Measurements from ENCODE around the gene C12orf75. TPM values are rescaled to one million over a fixed set of nuclear protein-coding genes. Genes with fewer than 3 reads are reported as not detected.

C12orf75 gene
- total and polyA plus RNA-seq, 10 of the 15 experiments (the other 5 are each of a cell fraction or from before 2014, with no cell fraction given), result 40.7 to 411 (median 159) TPM

- ATAC-seq (no peak), DNase-seq (ENCODE audit: low read depth, low spot score) (no peak), FAIRE-seq (no peak)
- H3K36me3 ChIP-seq (ENCODE audit: control insufficient read depth in 2 of 2, insufficient read depth in 2 of 2, low read length in 1 of 2), result no peaks in the 10 kb centered on the region
- no peak overlapping the region for H2AFZ ChIP-seq (ENCODE audit: control insufficient read depth, low read depth, low read length)
- H3K27ac ChIP-seq (ENCODE audit: control insufficient read depth, insufficient read depth), result no peak overlapping the region
- H3K27me3 ChIP-seq (replicated peaks in 1 of 2; ENCODE audit: control insufficient read depth in 2 of 2, insufficient read depth in 2 of 2, low read length in 1 of 2), result no peaks in the 10 kb centered on the region
- H3K79me2 ChIP-seq (ENCODE audit: control insufficient read depth, insufficient read depth, low read length), result no peaks in the 10 kb centered on the region
- POLR2A ChIA-PET, result no interaction called here
- CTCF ChIA-PET, result interaction anchor here (1.2 to 2.5 kb wide), 4 partner anchors 12 to 98 kb away, joined by 3 to 9 read pairs (median 6); no protein-coding TSS in a partner anchor
- intact Hi-C loops (cut with micrococcal nuclease; ENCODE audit: unreplicated experiment) (no loop called here), in situ Hi-C loops (cut with MboI) (no loop called here)
- H3K4me3 ChIP-seq, result no peak overlapping the region
- H4K20me1 ChIP-seq (ENCODE audit: control insufficient read depth, insufficient read depth), result no peaks in the 10 kb centered on the region
- WGBS (ENCODE audit: insufficient coverage, insufficient replicate concordance, low lambda C conversion rate, missing lambda C conversion rate), result 84% methylated on average over 1 of the region's 1 CpG
- SMC1A ChIA-PET (ENCODE audit: uncharacterized antibody, unreplicated experiment), result interaction anchor here (1.2 to 1.8 kb wide), 2 partner anchors 35 to 82 kb away, joined by 3 to 4 read pairs; no protein-coding TSS in a partner anchor
- H3K4me1 ChIP-seq (ENCODE audit: control insufficient read depth, insufficient read depth, low read length), result no peaks in the 10 kb centered on the region
- BruUV-seq (replicated peaks), result no TSS peak
- no peak overlapping the region for H3K4me2 ChIP-seq (ENCODE audit: control insufficient read depth, insufficient read depth)
- RAD21 ChIA-PET (ENCODE audit: unreplicated experiment), result no interaction called here
- no peak overlapping the region for H3K9ac ChIP-seq (ENCODE audit: control insufficient read depth, insufficient read depth, low read length)
- H3K9me3 ChIP-seq (replicated peaks; ENCODE audit: control insufficient read depth, insufficient read depth, low read length), result no peaks in the 10 kb centered on the region
- TF ChIP-seq, protein P1, sequence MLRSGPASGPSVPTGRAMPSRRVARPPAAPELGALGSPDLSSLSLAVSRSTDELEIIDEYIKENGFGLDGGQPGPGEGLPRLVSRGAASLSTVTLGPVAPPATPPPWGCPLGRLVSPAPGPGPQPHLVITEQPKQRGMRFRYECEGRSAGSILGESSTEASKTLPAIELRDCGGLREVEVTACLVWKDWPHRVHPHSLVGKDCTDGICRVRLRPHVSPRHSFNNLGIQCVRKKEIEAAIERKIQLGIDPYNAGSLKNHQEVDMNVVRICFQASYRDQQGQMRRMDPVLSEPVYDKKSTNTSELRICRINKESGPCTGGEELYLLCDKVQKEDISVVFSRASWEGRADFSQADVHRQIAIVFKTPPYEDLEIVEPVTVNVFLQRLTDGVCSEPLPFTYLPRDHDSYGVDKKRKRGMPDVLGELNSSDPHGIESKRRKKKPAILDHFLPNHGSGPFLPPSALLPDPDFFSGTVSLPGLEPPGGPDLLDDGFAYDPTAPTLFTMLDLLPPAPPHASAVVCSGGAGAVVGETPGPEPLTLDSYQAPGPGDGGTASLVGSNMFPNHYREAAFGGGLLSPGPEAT (IDR thresholded peaks at IDR 0.05; ENCODE audit: low read depth), result no peak
- TF ChIP-seq, protein P2, sequence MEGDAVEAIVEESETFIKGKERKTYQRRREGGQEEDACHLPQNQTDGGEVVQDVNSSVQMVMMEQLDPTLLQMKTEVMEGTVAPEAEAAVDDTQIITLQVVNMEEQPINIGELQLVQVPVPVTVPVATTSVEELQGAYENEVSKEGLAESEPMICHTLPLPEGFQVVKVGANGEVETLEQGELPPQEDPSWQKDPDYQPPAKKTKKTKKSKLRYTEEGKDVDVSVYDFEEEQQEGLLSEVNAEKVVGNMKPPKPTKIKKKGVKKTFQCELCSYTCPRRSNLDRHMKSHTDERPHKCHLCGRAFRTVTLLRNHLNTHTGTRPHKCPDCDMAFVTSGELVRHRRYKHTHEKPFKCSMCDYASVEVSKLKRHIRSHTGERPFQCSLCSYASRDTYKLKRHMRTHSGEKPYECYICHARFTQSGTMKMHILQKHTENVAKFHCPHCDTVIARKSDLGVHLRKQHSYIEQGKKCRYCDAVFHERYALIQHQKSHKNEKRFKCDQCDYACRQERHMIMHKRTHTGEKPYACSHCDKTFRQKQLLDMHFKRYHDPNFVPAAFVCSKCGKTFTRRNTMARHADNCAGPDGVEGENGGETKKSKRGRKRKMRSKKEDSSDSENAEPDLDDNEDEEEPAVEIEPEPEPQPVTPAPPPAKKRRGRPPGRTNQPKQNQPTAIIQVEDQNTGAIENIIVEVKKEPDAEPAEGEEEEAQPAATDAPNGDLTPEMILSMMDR (IDR thresholded peaks at IDR 0.05 in 2 of 3, conservative IDR thresholded peaks at IDR 0.05 in 1 of 3; ENCODE audit: control insufficient read depth in 2 of 3, extremely low read depth in 1 of 3, insufficient read depth in 1 of 3, low read depth in 3 of 3, low read length in 3 of 3), result no peak
- TF ChIP-seq MEF2B (IDR thresholded peaks at IDR 0.05; ENCODE audit: partially characterized antibody, poor library complexity, severe bottlenecking) (no peak), SMAD1 (IDR thresholded peaks at IDR 0.05; ENCODE audit: low read depth, partially characterized antibody) (no peak), BHLHE40 (IDR thresholded peaks at IDR 0.05; ENCODE audit: borderline replicate concordance in 1 of 2, low read depth in 2 of 2, low read length in 1 of 2) (no peak), SMARCA5 (IDR thresholded peaks at IDR 0.05) (no peak), HSF1 (IDR thresholded peaks at IDR 0.05; ENCODE audit: low read depth, low read length) (no peak), HDAC6 (IDR thresholded peaks at IDR 0.05; ENCODE audit: unreplicated experiment) (no peak), TCF3 (IDR thresholded peaks at IDR 0.05; ENCODE audit: borderline replicate concordance, insufficient read depth, low read depth, low read length) (no peak), POLR2AphosphoS5 (IDR thresholded peaks at IDR 0.05; ENCODE audit: low read length) (no peak), LARP7 (IDR thresholded peaks at IDR 0.05) (no peak), CREB1 (IDR thresholded peaks at IDR 0.05; ENCODE audit: low read depth) (no peak), E2F8 (IDR thresholded peaks at IDR 0.05; ENCODE audit: low read depth, partially characterized antibody) (no peak), MTA2 (IDR thresholded peaks at IDR 0.05; ENCODE audit: low read depth) (no peak), ESRRA (IDR thresholded peaks at IDR 0.05; ENCODE audit: low read length) (no peak), ZNF622 (IDR thresholded peaks at IDR 0.05) (no peak), CHD4 (IDR thresholded peaks at IDR 0.05) (no peak)
Observed at GRCh38 chr12:105285378-105285777, 45.1 kb upstream of the C12orf75 start.
